Iris pigment epithelial cell (primary cell): ENCODE measurements around the gene RGS3.
"Not testable (repeated sequence)": the region's sequence is repeated elsewhere in the genome, so short reads cannot be mapped to it uniquely, and the experiment has no call there.

Experiments
- DNase-seq: peaks from one replicate; pipeline ENCODE4 v3.0.0-alpha.2; 2011; ENCODE audit warnings: low read depth

The RGS3 gene

GRCh38 chr9:113463418-113464285 lies at the start of gene RGS3:
TSS of gene RGS3 (plus strand) at chr9:113463727. CDS start at chr9:113463803, 76 bp downstream.
- DNase-seq: peak; percentile 23

GRCh38 chr9:113416149-113416721 lies 47.3 kb upstream of the RGS3 start:
- DNase-seq: no peak

DNA sequence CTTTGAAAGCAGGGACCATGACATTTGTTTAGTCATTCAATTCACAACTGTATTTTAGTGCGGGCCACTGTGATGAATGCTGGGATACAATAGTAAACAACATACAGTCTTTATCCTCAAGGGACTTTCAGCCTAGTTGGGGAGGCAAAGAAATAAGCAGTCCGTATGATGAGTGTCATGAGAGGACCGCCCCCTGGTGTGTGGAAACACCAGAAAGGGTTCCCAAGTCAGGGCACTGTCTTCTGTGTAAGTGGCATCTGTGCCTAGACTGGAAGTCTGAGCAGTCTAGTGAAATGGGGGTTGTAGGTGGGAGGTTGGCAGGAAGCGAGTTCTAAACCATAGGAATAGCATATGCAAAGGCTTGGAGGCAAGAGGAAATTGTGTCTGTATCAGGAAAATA lies 46.2 kb upstream of the RGS3 start:
- no peak for DNase-seq

DNA sequence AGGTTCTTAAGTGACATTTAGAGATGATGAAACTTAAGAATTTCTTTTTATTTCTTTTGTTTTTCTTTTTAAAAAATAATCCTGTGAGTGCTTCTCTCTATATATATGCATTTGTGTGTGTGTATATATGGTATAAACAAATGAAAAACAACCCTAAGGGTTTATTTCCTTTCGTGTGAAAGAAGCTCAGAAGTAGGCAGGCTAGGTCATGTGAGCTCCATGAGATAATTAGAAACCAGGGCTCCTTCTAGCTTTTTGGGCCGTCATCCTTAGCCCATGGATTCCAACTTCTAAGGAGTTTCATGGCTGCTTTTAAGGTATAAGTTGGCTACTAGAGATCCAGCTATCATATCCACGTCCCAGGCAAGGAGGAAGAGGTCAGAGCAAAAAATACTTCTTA lies 41.8 kb upstream of the RGS3 start:
- no peak for DNase-seq

DNA sequence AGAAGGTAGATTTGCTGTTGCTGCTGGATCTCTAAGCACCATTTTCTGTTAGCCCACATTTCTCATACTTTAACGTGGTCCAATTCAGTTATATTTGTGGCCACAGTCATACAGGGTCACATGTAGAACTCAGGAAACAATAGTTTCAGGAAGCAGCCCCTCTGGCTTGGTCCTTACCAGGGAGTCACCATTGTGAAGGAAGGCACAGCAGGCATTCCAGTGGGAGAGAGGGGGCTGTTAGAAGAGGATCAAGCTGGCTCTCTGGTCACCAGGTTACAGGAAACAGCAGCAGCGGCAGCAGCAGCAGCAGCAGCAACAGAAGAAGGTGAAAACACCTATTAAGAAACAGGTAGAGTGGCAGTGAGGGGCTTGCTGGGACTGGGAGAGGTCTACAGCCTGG lies 38.5 kb upstream of the RGS3 start:
- no peak for DNase-seq

DNA sequence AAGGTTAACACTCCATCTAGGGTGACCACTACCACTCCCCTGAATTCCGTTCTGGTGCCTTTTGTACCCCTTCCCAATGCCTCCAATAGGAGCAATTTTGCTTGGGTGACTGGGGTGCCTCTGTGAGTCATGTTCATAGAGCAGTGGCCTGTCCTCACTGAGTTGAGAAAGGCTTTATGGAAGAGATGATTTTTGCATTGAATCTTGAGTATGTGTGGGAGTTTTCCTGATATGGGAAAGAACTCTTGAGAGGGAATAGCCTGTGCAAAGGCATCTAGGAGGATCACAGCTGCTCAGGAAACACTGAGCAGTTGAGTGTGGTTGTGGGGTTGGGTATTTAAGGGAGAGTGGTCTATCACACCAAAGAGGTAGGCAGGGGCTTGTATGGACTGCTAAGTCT lies 36.8 kb upstream of the RGS3 start:
- no peak for DNase-seq

- DNase-seq: peak; percentile 76
Measured at GRCh38 chr9:113427629-113428028, 35.9 kb upstream of the RGS3 start.

- DNase-seq: peak; percentile 7
Measured at GRCh38 chr9:113428062-113428615, 35.4 kb upstream of the RGS3 start.

GRCh38 chr9:113431191-113431590 lies 32.3 kb upstream of the RGS3 start:
- no peak for DNase-seq

DNA sequence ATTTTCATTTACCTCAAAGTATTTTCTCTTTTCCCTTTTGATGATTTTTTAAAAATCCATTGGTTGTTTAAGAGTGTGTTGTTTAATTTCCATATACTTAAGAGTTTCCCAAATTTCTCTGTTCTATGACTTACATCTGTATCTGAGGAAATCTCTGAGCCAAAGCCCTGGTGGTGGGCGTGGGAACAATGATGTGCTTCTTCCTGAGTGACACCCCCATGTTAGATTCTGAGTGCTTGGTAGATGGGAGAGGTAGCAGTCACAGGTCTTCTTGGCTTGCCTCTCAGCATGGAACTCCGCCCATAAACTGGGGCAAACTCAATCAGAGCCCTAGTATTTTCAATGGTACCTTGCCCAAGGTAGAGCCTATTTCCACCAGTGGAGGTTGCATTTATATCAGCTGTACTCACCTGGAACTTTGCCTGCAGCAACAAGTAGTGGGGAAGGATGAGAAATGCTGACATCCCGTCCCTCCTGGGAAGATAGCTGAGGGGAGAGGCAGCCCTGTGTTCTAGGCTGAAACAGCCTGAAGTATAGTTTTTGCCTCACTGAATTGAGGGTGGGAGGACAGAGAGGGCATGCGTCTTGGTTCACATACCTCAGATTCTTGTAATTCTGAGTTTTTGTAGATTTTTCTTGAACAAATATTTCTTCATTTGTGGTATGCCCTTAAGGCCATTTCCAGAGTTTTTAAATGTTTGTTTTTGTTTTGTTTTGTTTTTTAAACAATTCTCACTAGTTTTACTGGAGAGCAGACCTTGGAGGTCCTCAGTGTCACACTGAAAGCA lies 26.6 kb upstream of the RGS3 start:
- DNase-seq: peak; percentile 40

GRCh38 chr9:113437716-113438115 lies 25.8 kb upstream of the RGS3 start:
- DNase-seq: not testable (repeated sequence)

DNA sequence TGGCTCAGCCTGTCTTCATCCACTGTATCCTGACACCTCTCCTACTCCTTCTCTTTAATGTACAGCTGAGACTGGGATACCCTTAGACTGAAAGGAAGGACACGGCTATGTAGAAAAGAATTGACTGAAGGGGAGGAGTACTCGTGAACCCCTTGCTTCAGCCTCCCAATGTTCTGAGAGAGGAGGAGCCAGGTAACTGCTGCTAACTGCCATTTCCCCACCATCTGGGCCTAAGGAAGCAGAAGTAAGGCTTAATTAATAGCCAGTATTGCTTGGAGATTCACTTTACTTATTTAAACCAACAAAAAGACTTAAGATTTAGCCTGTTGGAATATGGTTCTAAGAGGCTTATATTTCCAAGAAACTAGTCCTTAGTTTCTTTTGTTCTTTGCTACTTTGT lies 18.8 kb upstream of the RGS3 start:
- no peak for DNase-seq

- DNase-seq: peak; percentile 33
Measured at GRCh38 chr9:113446323-113446740, 17.2 kb upstream of the RGS3 start.

DNA sequence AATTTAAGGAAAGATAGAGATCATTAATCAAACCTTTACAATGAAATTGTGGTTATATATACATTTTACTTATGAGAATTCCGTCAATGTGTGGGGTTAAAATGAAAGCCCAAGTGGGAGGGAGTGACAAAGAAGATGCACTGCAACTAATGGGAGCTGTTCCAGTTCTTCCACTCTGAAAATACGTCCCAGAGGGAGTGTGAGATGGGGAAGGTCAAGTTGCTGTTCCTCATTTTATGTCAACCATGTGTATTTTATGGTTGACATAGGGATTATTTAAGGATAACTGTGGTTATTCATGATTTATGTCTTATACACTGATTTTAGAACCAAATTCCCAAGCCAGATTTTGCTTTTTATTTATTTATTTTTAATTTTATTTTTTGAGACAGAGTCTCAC lies 14.2 kb upstream of the RGS3 start:
- DNase-seq: no peak

DNA sequence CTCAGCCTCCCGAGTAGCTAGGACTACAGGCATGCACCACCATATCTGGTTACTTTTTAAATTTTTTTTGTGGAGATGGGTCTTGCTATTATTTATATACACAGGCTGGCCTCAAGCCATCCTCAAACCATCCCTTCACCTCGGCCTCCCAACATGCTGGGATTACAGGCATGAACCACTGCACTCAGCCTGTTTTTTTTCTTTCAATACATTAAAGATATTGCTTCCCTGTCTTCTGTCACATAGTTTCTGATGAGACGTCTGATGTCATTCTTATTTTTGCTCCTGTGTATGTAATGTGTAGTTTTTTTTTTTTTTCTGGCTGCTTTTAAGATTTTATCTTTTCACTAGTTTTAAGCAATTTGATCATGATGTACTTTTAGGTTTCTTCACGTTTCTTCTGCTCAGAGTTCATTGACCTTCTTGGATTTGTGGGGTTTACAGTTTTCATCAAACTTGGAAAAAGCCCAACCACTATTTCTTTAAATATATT lies 11.4 kb upstream of the RGS3 start:
- DNase-seq: no peak

GRCh38 chr9:113454914-113455761 lies 8.4 kb upstream of the RGS3 start:
- DNase-seq: peak; percentile 94

- peak; percentile 40 for DNase-seq
Measured at GRCh38 chr9:113456235-113456634, 7.3 kb upstream of the RGS3 start.

DNA sequence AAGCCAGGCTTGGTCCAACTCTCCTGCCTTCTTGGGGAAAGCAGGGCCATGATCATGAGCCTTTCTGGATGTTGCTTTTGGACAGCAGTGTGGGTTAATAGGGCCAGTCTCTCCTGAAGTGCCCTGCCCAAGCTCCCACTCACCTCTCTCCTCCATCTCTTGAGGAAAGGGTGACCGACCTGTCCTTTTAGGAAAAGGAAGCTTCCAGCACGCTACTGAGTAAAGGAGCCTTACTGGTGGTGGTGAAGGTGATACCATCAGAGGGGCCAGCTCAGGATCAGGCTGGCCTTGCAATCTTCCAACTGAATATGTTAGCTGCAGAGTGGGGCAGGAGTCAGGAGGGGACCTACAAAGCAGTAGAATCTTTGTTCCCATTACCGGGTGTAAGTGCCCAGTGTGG lies 2.2 kb upstream of the RGS3 start:
- no peak for DNase-seq

GRCh38 chr9:113461943-113462342 lies 1.6 kb upstream of the RGS3 start:
- no peak for DNase-seq

GRCh38 chr9:113462781-113463286 lies 693 bp upstream of the RGS3 start:
- DNase-seq: no peak

- no peak for DNase-seq
Measured at GRCh38 chr9:113464286-113464660, 746 bp downstream of the RGS3 start.
